Right lobe of liver (tissue), 6 donors: ENCODE results near the gene RAB11FIP4. TPM values are rescaled to one million over a fixed set of nuclear protein-coding genes. Genes with fewer than 3 reads are reported as not detected.

Experiments
- ATAC-seq, 4 donors: fragments of 200-7000 bp; cut with Tn5 transposase; one replicate each; pipeline ENCODE4 v1.9.1; 2020; ENCODE audit warnings: mild to moderate bottlenecking in 4 of 4, moderate library complexity in 4 of 4
- DNase-seq, 3 donors: peaks; one replicate each; pipeline ENCODE4 v3.0.0-alpha.2; 2020
- H3K27ac ChIP-seq, 3 donors: fragments of 200-600 bp; one replicate each; pipeline ENCODE4 v1.8.0; 2022
- H3K27me3 ChIP-seq, 2 donors: fragments of 200-600 bp; one replicate each; pipeline ENCODE4 v1.8.0; 2022
- H3K36me3 ChIP-seq, 4 donors: fragments of 200-600 bp; sonication (generic) in 1 of 4; one replicate each; pipeline versions ENCODE4 v1.5.1 to v1.8.0; 2017 to 2022; ENCODE audit warnings: control low read depth in 1 of 4
- H3K4me1 ChIP-seq, 4 donors: fragments of 200-600 bp; sonication (generic) in 1 of 4; one replicate each; pipeline versions ENCODE4 v1.5.1 to v1.8.0; 2017 to 2022; ENCODE audit warnings: control low read depth in 1 of 4
- H3K4me3 ChIP-seq, 3 donors: fragments of 200-600 bp; one replicate each; pipeline ENCODE4 v1.8.0; 2022
- H3K9me3 ChIP-seq, 4 donors: fragments of 200-600 bp; sonication (generic) in 1 of 4; one replicate each; pipeline versions ENCODE4 v1.5.1 to v1.8.0; 2017 to 2022; ENCODE audit warnings: control low read depth in 1 of 4
- CTCF ChIP-seq, 4 donors: fragments of 200-600 bp in 3 of 4; fragments of 450-650 bp in 1 of 4; IDR thresholded peaks; one replicate each; pipeline versions ENCODE4 v1.5.1 to v1.8.0; 2016 to 2022; ENCODE audit warnings: antibody characterized with exemption in 4 of 4, mild to moderate bottlenecking in 2 of 4
- POLR2A ChIP-seq: fragments of 450-650 bp; IDR thresholded peaks from one replicate; pipeline ENCODE4 v1.6.1; 2017; ENCODE audit warnings: antibody characterized with exemption, mild to moderate bottlenecking
- WGBS: methylation state at CpG from one replicate; pipeline ENCODE4 v1.1.6; 2018; ENCODE audit warnings: low coverage, low lambda C conversion rate; ENCODE audit not compliant: insufficient coverage; ENCODE audit errors: missing lambda C conversion rate; 5-methylcytosine and 5-hydroxymethylcytosine counted together
- intact Hi-C, 2 donors: fragments of 100-400 bp; cut with DNase I; formaldehyde crosslinking; loops; one replicate each; pipeline versions ENCODE4 v1.11.2 to v1.14.1; 2022
- total RNA-seq, 6 experiments: library from RNA; depleted of rRNA in 2 of 6; stranded (reverse); fragments of >200 nt in 2 of 6; fragmentation: NEBNext Ultra II Directional in 3 of 6; extraction: Animal tissue kit (Norgen Biotek cat#: 25700) in 3 of 6; gene quantifications; one replicate each; pipeline versions ENCODE4 v1.1.0 to v1.2.4, GENCODE V29; 2016 to 2023
- donor health status: DM: no; HTN: yes; CAD: no.
- donor health status: DM: no; HTN: no; CAD: no.
- donor health status: DM: no; HTN: no; CAD: no.
- donor health status: DM: no; HTN: yes; CAD: no.
- donor health status: DM: no; HTN: yes; CAD: no.

RAB11FIP4 gene
- total RNA-seq, 6 experiments from 2014 or later: 3.5 to 6.6 (median 4.6) TPM

GRCh38 chr17:31572341-31572740 is 180.9 kb downstream of the RAB11FIP4 start:
- DNase-seq (no peak), ATAC-seq (no peak)
- no peak overlapping the region for H3K27ac ChIP-seq
- WGBS: 100% methylated on average over 1 of the region's 7 CpGs
- no peak for TF ChIP-seq CTCF (IDR thresholded peaks at IDR 0.05)
- TF ChIP-seq POLR2A: no peak
- H3K27me3 ChIP-seq: no peaks in the 10 kb centered on the region
- H3K4me1 ChIP-seq: peaks cover 0 to 39% (median 17%) of the 10 kb centered on the region in 4 donors
- no peak overlapping the region for H3K4me3 ChIP-seq
- no peaks in the 10 kb centered on the region for H3K36me3 ChIP-seq
- intact Hi-C loops: loop anchor here in 1 of 2 donors (10.0 kb wide), 1 partner anchor 242 kb away; no protein-coding TSS in a partner anchor
- H3K9me3 ChIP-seq: no peaks in the 10 kb centered on the region

GRCh38 chr17:31573047-31573446 is 181.6 kb downstream of the RAB11FIP4 start:
- ATAC-seq: no peak

GRCh38 chr17:31573861-31574260 is 182.4 kb downstream of the RAB11FIP4 start:
- no peak overlapping the region for H3K27ac ChIP-seq
- H3K9me3 ChIP-seq: no peaks in the 10 kb centered on the region
- no peaks in the 10 kb centered on the region for H3K36me3 ChIP-seq
- WGBS: no CpG with 5 or more reads among the region's 6 CpGs
- H3K4me1 ChIP-seq: peaks cover 0 to 27% (median 12%) of the 10 kb centered on the region in 4 donors
- intact Hi-C loops: loop anchor here in 1 of 2 donors (10.0 kb wide), 1 partner anchor 241 kb away; no protein-coding TSS in a partner anchor
- no peak for ATAC-seq
- DNase-seq: no peak
- TF ChIP-seq CTCF (IDR thresholded peaks at IDR 0.05) (no peak), POLR2A (no peak)
- no peak overlapping the region for H3K4me3 ChIP-seq
- no peaks in the 10 kb centered on the region for H3K27me3 ChIP-seq

More at GRCh38 chr17:31573047-31573446, 181.6 kb downstream of the RAB11FIP4 start:
- H3K4me1 ChIP-seq: peaks cover 0 to 32% (median 14%) of the 10 kb centered on the region in 4 donors
- H3K4me3 ChIP-seq: no peak overlapping the region
- H3K27me3 ChIP-seq: no peaks in the 10 kb centered on the region
- H3K27ac ChIP-seq: no peak overlapping the region
- intact Hi-C loops: loop anchor here in 1 of 2 donors (10.0 kb wide), 1 partner anchor 242 kb away; no protein-coding TSS in a partner anchor
- TF ChIP-seq CTCF (IDR thresholded peaks at IDR 0.05): no peak
- no peak for TF ChIP-seq POLR2A
- DNase-seq: no peak
- WGBS: 71% methylated on average over 2 of the region's 6 CpGs
- H3K36me3 ChIP-seq: no peaks in the 10 kb centered on the region
- H3K9me3 ChIP-seq: no peaks in the 10 kb centered on the region

- no peak for DNase-seq
- WGBS: 92% methylated on average over 4 of the region's 10 CpGs
- Histone ChIP-seq H3K27ac (no peak overlapping the region), H3K27me3 (no peaks in the 10 kb centered on the region), H3K4me1 (peaks cover 0 to 26% (median 9%) of the 10 kb centered on the region in 4 donors), H3K4me3 (no peak overlapping the region), H3K36me3 (no peaks in the 10 kb centered on the region), H3K9me3 (no peaks in the 10 kb centered on the region)
- intact Hi-C loops: loop anchor here in 1 of 2 donors (10.0 kb wide), 1 partner anchor 240 kb away; no protein-coding TSS in a partner anchor
- ATAC-seq: no peak
- TF ChIP-seq CTCF (IDR thresholded peaks at IDR 0.05) (no peak), POLR2A (no peak)
Observed at GRCh38 chr17:31574458-31574857, 183.0 kb downstream of the RAB11FIP4 start.
